GM21423 (cell line): Measurements from ENCODE around the gene RAD51B.
"Not testable (repeated sequence)": the region's sequence is repeated elsewhere in the genome, so short reads cannot be mapped to it uniquely, and the experiment has no call there.

Experiments
- ATAC-seq: cut with Tn5 transposase; IDR thresholded peaks from one replicate; pipeline ENCODE4 v1.9.1; 2021; ENCODE audit warnings: mild to moderate bottlenecking, moderate library complexity; ENCODE audit not compliant: unreplicated experiment

RAD51B gene

GRCh38 chr14:68762953-68763764, 943.6 kb downstream of the RAD51B start:
- ATAC-seq, result no peak

GRCh38 chr14:68763843-68764242, 944.3 kb downstream of the RAD51B start:
- ATAC-seq, result not testable (repeated sequence)

GRCh38 chr14:68766299-68767247, 947.0 kb downstream of the RAD51B start:
- ATAC-seq, result no peak

- no peak for ATAC-seq
These were observed 947.7 kb downstream of the RAD51B start for GRCh38 chr14:68767248-68767645.

- no peak for ATAC-seq
These were observed 948.7 kb downstream of the RAD51B start for GRCh38 chr14:68768316-68768715.

- no peak for ATAC-seq
These were observed 950.5 kb downstream of the RAD51B start for GRCh38 chr14:68770051-68770450.

GRCh38 chr14:68770553-68771286, 951.1 kb downstream of the RAD51B start:
- no peak for ATAC-seq

- no peak for ATAC-seq
These were observed 952.1 kb downstream of the RAD51B start for GRCh38 chr14:68771631-68772030.

GRCh38 chr14:68772761-68773381, 953.3 kb downstream of the RAD51B start:
- ATAC-seq, result no peak

- ATAC-seq, result no peak
These were observed 955.4 kb downstream of the RAD51B start for GRCh38 chr14:68774771-68775613.

- no peak for ATAC-seq
These were observed 956.1 kb downstream of the RAD51B start for GRCh38 chr14:68775614-68776126.

- no peak for ATAC-seq
These were observed 958.1 kb downstream of the RAD51B start for GRCh38 chr14:68777644-68778043.
